HG03439 (cell line): Measurements from ENCODE around the gene ATOH1.

Experiments used
- ATAC-seq: cut with Tn5 transposase; IDR thresholded peaks from one replicate; pipeline ENCODE4 v1.9.1; 2021; ENCODE audit warnings: mild to moderate bottlenecking, moderate library complexity; ENCODE audit not compliant: unreplicated experiment

ATOH1 gene, protein sequence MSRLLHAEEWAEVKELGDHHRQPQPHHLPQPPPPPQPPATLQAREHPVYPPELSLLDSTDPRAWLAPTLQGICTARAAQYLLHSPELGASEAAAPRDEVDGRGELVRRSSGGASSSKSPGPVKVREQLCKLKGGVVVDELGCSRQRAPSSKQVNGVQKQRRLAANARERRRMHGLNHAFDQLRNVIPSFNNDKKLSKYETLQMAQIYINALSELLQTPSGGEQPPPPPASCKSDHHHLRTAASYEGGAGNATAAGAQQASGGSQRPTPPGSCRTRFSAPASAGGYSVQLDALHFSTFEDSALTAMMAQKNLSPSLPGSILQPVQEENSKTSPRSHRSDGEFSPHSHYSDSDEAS

GRCh38 chr4:93828332-93828994 lies at the start of gene ATOH1:
ATOH1 (plus strand) TSS chr4:93828753; CDS start chr4:93828927, 174 bp downstream.
- ATAC-seq, result no peak

DNA sequence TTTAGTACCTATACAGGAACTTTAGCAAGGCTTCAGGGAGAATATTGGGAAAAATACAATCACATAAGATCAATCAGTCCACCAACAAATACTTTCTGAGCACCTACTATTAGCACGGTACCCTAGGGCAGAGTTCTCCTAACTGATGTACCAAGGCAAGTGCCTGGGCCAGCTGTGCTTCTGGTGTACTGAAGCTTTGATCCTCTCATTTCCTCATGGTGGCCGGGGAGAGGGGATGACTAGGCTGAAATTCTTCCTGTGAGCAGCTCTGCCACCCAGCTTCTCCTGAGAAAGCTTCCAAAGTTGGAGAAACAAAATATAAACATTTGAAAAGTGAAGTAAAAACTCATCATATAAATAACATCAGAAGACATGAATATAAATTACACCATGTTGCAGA lies 49.3 kb upstream of the ATOH1 start:
- ATAC-seq, result no peak

GRCh38 chr4:93780080-93780479 lies 48.5 kb upstream of the ATOH1 start:
- no peak for ATAC-seq

DNA sequence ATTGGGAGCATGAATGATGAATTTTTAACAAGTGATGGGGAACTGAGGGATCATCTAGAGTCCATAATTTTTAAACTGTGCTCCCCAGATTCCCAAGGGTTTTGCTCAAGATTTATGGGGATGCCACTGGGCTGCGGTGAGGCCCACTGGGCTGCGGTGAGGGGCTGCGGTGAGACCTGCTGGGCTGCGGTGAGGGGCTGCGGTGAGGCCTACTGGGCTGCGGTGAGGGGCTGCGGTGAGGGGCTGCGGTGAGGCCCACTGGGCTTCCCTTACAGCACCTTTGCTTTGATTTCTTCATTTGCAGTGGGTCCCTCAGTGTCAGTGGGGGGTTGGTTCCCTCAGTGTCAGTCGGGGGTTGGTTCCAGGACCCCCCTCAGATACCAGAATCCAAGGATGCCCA lies 47.4 kb upstream of the ATOH1 start:
- ATAC-seq, result no peak

- no peak for ATAC-seq
Measured at GRCh38 chr4:93786149-93786548, 42.4 kb upstream of the ATOH1 start.

DNA sequence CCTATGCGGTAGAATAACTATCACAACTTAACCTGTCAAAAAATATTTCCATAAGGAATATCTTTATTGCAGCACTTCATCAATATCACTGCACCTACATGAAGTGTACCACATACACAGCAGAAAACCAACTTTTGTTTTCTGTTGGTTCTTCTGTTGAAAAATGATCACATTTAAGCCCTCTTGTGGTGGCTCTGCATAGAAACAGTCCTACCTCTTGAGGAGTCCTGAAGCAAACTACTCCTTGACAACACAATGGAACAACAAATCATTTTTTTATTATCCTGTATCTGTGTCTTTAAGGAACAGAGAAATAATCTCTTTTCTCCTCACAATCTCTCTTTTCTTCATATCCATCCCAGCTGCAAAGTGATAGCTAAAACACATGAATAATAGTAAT lies 39.8 kb upstream of the ATOH1 start:
- ATAC-seq, result no peak

DNA sequence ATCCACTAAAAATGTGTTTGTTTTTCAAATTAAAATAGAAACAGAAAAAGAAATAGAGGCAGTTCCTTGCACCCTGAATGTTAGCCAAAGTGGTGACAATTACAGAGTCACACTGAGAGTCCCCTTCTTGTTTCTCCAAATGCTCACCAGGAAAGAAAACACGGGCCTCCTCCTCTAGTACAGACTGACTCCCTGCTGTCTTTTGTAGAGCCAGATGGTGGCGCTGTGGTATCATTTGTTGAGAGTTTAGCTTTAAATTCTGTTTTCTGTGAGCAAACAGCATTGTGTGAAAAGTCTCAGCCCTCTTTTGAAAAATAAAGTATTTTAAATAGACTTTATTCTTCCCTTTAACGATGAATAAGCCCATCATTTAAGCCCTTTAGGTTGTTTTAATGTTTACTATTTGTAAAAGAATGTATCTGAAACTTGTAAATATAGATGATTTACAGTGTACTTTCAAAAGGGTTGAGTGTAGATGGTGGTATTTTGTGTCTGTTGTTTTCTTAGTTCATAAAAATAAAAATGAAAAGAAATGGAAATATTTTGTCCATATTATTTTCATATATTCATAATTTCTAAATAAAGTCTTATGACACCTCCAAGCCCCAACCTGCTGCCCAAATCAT lies 36.9 kb upstream of the ATOH1 start:
- peak; percentile 75 for ATAC-seq

GRCh38 chr4:93802045-93802444 lies 26.5 kb upstream of the ATOH1 start:
- no peak for ATAC-seq

GRCh38 chr4:93809773-93810172 lies 18.8 kb upstream of the ATOH1 start:
- ATAC-seq, result no peak

- ATAC-seq, result no peak
Measured at GRCh38 chr4:93810340-93810992, 18.1 kb upstream of the ATOH1 start.

DNA sequence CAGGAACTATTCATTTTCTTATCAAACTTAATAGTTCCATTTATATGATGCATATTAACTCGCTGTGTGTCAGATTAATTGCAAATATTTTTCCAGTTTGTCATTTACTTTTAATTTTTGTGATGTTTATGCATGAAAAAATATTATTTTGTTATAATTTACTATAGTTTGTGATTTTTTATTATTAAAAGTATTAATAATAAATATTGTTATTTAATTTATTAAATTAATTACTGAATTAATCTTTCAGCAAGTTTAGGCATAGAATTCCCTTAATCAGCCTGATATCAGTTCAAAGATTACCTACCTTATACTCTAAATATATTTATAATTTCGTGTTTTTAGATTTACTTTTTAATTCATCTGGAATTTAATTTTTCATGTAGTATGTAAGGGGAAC lies 15.5 kb upstream of the ATOH1 start:
- ATAC-seq, result no peak

DNA sequence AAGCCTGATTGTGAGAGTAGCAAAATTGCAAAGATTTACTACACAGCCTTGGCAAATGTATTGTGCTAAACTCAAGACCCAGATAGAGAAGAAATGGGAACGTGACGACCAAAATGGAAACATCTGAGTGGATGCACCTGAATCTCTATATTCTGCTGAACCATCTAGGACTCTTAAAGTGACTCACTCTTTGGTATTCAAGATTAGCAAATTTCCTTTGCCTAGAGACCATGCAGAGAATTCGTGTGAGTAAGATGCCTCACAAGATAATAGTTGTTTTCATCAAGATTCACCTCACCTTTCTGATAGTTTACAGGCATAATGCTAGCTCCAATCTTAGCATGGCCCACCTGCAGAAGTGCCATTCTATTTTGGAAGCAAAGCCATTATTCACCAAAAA lies 14.4 kb upstream of the ATOH1 start:
- no peak for ATAC-seq

GRCh38 chr4:93814722-93815121 lies 13.8 kb upstream of the ATOH1 start:
- ATAC-seq, result no peak

- ATAC-seq, result no peak
Measured at GRCh38 chr4:93825551-93826216, 2.9 kb upstream of the ATOH1 start.

GRCh38 chr4:93827272-93827947 lies 1.1 kb upstream of the ATOH1 start:
- no peak for ATAC-seq

DNA sequence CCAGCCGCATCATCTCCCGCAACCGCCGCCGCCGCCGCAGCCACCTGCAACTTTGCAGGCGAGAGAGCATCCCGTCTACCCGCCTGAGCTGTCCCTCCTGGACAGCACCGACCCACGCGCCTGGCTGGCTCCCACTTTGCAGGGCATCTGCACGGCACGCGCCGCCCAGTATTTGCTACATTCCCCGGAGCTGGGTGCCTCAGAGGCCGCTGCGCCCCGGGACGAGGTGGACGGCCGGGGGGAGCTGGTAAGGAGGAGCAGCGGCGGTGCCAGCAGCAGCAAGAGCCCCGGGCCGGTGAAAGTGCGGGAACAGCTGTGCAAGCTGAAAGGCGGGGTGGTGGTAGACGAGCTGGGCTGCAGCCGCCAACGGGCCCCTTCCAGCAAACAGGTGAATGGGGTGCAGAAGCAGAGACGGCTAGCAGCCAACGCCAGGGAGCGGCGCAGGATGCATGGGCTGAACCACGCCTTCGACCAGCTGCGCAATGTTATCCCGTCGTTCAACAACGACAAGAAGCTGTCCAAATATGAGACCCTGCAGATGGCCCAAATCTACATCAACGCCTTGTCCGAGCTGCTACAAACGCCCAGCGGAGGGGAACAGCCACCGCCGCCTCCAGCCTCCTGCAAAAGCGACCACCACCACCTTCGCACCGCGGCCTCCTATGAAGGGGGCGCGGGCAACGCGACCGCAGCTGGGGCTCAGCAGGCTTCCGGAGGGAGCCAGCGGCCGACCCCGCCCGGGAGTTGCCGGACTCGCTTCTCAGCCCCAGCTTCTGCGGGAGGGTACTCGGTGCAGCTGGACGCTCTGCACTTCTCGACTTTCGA lies 654 bp downstream of the ATOH1 start:
- no peak for ATAC-seq

GRCh38 chr4:93829820-93830687 lies 1.5 kb downstream of the ATOH1 start:
- ATAC-seq, result no peak

DNA sequence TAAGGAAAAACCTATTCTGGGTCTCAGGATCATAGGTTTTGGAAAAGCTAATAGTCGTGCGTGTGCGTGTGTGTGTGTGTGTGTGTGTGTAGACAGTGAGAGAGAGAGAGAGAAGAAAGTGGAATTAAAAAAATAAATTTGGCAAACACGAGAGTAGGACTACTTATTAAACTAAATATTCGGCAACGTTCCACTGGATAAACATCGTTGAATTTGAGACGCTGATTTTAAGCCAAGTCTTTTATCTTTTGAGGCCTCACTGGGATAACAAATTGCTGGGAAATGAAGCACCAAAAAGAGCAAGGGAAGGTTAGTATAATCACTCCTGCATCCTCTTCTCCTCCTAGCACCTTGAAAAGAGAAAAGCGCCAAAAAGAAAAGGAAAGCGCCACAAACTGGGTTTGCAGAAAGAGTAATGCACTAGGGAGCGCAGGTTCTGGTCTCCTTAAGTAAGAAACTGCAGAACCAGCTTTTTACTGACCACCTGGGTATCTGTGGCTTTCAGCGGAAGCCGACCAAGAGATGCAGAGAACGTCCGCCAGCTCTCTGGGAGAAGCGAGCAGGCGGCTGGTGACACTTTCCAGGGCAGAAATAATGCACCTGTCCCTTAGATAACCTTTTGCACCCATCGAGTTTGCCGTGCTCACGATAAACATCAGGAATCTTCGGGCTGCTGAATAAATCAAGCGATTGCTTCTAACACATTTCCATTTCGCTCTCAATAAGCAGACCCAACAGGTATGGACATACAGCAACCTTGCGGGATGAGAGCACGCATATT lies 3.4 kb downstream of the ATOH1 start:
- ATAC-seq, result no peak
